Measurements from ENCODE around the gene SULT4A1.

Gene SULT4A1

DNA sequence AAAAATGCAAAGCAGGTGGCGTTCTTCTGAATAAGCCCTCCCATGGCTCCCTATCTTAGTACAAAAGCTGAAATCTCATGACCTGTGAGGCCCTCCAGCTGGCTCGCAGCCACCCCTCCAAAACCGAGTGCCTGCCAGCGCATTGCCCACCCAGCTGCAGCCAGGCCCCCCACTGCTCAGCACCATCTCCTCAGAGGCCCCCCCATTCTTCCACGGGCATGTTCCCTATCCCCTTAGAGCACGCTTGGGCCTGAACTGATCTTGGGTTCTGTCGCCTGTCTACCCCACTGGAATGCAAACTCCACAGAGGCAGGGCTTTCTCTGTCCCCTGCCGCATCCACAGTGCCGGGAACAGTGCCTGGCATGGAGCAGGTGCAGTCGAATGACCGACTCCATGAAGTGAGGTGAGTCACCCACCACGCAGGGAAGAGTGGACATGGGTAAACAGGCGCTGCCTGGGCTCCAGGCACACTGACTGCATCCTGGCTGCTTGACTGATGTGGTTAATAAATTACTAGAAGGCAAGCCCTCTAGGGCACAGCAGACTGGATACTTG lies 38.9 kb downstream of the SULT4A1 start:
- Histone ChIP-seq H3K27me3 (ENCODE audit: control insufficient read depth, insufficient read depth, low read length) (peaks cover 73% of the 10 kb centered on the region), H3K4me2 (ENCODE audit: low read length) (no peak overlapping the region), H3K4me3 (ENCODE audit: low read length) (no peak overlapping the region), H3K36me3 (ENCODE audit: insufficient read depth, low read length) (no peaks in the 10 kb centered on the region), H3K9me3 (replicated peaks; ENCODE audit: low read length) (no peaks in the 10 kb centered on the region), H3K9ac (ENCODE audit: low read depth, low read length) (no peak overlapping the region), H3K4me1 (ENCODE audit: control insufficient read depth, insufficient read depth, low read length) (peaks cover 12% of the 10 kb centered on the region)

DNA sequence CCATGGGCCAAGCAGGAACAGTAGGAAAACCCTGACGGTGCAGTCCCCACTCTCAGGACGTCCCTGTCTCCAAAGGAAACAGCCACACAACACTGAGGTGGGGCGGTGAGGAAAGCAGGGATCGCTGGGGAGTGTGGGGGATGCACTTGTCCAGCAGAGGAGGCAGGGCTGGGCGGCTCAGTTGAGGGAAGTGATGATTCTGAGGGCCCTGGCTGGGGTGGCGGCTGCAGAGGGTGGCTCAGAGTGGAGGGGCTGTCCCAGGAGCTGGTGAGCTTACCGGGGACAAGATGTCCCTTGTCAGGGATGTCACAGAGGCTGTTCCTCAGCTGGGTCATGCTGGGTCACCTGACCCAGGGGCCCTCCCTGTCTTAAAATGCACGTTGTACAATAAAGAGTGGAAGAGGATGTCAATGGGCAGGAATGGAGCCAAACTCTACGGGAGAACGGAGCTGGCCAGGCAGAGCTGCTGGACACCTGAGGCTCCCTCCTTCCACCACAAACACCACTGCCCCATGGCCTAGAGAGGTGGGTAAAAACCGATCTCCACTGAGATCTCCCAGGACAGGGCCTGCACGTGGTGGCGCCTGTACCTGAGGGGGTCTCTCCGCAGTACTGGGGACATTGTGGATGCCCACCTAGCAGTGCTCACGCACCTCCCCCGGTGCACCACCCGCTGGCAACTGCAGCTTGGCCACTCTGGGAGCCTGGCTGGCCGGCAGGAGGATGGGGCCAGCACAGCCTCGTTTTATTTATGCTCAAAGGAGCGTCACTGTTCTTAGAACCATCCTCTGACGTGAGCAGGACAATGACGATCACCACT lies 40.5 kb downstream of the SULT4A1 start:
- Histone ChIP-seq H3K4me2 (ENCODE audit: low read length) (no peak overlapping the region), H3K36me3 (ENCODE audit: insufficient read depth, low read length) (no peaks in the 10 kb centered on the region), H3K27me3 (ENCODE audit: control insufficient read depth, insufficient read depth, low read length) (peaks cover 67% of the 10 kb centered on the region), H3K4me3 (ENCODE audit: low read length) (no peak overlapping the region), H3K4me1 (ENCODE audit: control insufficient read depth, insufficient read depth, low read length) (peaks cover 8% of the 10 kb centered on the region), H3K9me3 (replicated peaks; ENCODE audit: low read length) (no peaks in the 10 kb centered on the region), H3K9ac (ENCODE audit: low read depth, low read length) (no peak overlapping the region)

DNA sequence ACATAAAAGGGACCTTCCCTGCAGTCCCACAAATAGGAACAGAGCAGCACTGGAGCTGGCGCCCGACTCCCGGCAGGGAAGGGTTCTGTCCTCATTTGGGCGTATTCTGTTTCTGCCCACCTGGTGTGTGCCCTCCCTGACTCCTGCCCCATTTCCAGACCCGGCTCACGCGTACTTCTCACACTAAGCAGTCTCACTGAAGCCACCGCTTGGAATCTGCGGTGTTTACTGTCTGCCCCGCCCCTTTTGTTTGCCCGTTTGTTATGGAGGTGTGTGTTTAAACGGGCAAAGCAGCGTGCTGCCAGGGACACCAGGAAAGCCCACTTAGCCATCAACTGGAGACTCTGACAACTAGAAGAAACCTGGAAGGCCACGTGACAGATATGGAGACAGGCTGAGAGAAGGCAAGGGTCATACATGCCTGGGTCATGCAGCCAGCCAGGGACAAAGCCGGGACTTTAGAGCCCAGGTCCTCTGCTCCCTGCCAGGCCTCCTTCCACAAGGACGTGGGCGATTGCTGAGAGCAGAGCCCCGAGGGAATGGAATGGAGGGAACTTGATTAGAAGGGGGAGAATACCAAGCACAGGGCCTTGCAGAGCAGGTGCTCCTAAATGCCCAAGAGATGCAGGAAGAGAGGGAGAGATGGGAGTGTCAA lies 41.5 kb downstream of the SULT4A1 start:
- H3K27me3 ChIP-seq (ENCODE audit: control insufficient read depth, insufficient read depth, low read length) = peaks cover 66% of the 10 kb centered on the region
- no peak overlapping the region for H3K4me3 ChIP-seq (ENCODE audit: low read length)
- no peak overlapping the region for H3K9ac ChIP-seq (ENCODE audit: low read depth, low read length)
- H3K36me3 ChIP-seq (ENCODE audit: insufficient read depth, low read length) = no peaks in the 10 kb centered on the region
- no peaks in the 10 kb centered on the region for H3K4me1 ChIP-seq (ENCODE audit: control insufficient read depth, insufficient read depth, low read length)
- H3K4me2 ChIP-seq (ENCODE audit: low read length) = no peak overlapping the region
- H3K9me3 ChIP-seq (replicated peaks; ENCODE audit: low read length) = no peaks in the 10 kb centered on the region

DNA sequence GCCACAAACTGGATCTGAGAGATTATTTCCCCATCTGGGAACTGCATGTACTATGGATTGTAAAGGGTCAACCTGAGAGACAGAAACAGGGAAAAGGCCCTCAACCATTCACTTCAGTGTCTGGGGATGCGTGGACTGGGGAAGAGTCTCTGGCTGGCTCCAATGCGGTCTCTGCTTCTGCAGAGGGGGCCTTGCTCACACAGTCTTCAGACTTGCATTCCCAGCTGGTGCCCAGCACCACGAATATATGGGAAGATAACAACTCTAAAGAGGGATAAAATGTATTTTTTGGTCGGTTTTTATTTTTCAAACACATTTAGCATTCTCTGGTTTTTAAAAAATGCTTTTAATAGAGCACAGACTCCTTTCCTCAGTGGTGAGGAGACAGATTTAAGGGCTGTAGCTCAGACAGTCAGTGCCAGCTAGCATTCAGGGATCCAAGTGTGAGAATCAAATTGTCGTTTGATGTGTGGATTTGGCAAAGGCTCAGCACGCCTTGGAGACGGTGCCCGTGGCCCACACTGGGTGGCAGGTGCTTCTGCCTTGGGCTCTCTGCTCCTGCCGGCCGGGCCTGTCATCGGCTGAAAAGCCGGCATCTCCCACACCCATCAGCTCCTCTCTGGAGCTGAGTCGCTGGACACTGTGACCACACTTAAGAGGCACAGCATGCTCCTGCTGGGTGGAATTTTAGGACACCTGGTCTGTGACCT lies 42.2 kb downstream of the SULT4A1 start:
- H3K4me3 ChIP-seq (ENCODE audit: low read length) = no peak overlapping the region
- H3K36me3 ChIP-seq (ENCODE audit: insufficient read depth, low read length) = no peaks in the 10 kb centered on the region
- no peaks in the 10 kb centered on the region for H3K9me3 ChIP-seq (replicated peaks; ENCODE audit: low read length)
- H3K9ac ChIP-seq (ENCODE audit: low read depth, low read length) = no peak overlapping the region
- H3K4me2 ChIP-seq (ENCODE audit: low read length) = no peak overlapping the region
- no peaks in the 10 kb centered on the region for H3K4me1 ChIP-seq (ENCODE audit: control insufficient read depth, insufficient read depth, low read length)
- H3K27me3 ChIP-seq (ENCODE audit: control insufficient read depth, insufficient read depth, low read length) = peaks cover 59% of the 10 kb centered on the region

DNA sequence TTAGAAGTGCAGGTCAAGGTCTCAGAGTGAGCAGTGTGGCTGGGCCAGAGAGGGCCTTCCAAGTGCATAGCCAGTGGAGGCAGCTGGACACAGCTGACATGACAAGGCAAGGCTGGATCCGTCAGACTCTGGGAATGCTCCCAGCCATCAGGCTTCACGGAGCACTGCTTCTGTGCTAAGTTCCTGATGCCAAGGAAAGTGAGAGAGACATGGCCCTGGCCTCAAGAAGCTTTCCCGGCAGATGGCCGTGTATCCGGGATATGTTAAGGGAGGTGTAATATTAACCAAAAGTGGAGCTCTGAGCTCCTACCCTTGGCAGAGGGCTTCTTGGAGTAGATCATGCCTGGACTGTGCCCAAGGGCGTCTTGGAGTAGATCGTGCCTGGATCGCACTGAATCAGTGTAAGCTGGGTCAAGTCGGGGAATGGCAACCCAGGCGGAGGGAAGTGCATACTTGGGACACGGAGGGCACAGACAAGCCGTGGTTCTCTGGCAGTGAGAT lies 42.8 kb downstream of the SULT4A1 start:
- Histone ChIP-seq H3K27me3 (ENCODE audit: control insufficient read depth, insufficient read depth, low read length) (peaks cover 53% of the 10 kb centered on the region), H3K4me2 (ENCODE audit: low read length) (no peak overlapping the region), H3K4me3 (ENCODE audit: low read length) (no peak overlapping the region), H3K9ac (ENCODE audit: low read depth, low read length) (no peak overlapping the region), H3K4me1 (ENCODE audit: control insufficient read depth, insufficient read depth, low read length) (no peaks in the 10 kb centered on the region), H3K36me3 (ENCODE audit: insufficient read depth, low read length) (no peaks in the 10 kb centered on the region), H3K9me3 (replicated peaks; ENCODE audit: low read length) (no peaks in the 10 kb centered on the region)

DNA sequence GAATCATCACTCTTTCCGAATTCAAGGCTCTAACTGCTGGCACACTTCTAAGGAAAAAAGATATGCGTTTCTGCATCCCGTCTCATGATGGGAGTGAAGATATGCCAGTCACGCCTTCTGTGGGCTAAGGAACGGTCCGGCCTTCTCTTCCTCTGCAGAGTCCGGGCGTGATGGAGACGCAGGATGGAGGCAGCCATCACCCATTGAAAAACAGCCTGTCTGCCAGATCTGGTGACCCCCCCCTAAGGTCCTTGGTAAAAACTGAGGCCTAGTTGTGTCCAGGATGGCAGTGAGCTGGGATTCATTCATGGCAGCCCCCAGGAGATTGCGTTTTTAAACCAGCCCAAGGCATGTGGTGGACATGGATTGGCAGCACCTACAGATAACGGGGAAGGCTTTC lies 43.3 kb downstream of the SULT4A1 start:
- no peaks in the 10 kb centered on the region for H3K36me3 ChIP-seq (ENCODE audit: insufficient read depth, low read length)
- H3K9me3 ChIP-seq (replicated peaks; ENCODE audit: low read length) = no peaks in the 10 kb centered on the region
- peaks cover 49% of the 10 kb centered on the region for H3K27me3 ChIP-seq (ENCODE audit: control insufficient read depth, insufficient read depth, low read length)

DNA sequence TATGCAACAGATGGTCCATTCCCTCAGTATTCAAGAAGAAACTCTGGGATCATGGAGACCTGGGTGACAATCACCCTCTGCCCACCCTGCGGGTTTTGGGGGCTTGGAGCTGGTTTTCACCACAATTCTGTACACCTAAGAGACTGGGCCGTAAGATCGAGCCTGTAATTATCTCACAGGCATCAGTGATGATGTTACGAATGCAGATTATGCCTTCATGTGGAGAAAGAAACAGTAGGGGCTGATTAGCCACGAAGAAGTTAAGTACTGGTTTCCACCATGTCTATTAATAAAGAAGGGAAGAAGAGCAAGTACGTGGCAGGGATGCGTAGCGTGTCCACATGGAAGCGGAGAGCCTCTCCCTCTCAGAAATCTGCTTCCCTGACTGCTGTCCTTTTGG lies 44.9 kb downstream of the SULT4A1 start:
- no peak overlapping the region for H3K9ac ChIP-seq (ENCODE audit: low read depth, low read length)
- peaks cover 39% of the 10 kb centered on the region for H3K27me3 ChIP-seq (ENCODE audit: control insufficient read depth, insufficient read depth, low read length)
- H3K4me2 ChIP-seq (ENCODE audit: low read length) = no peak overlapping the region
- peaks cover 11% of the 10 kb centered on the region for H3K4me1 ChIP-seq (ENCODE audit: control insufficient read depth, insufficient read depth, low read length)
- H3K4me3 ChIP-seq (ENCODE audit: low read length) = no peak overlapping the region
- H3K36me3 ChIP-seq (ENCODE audit: insufficient read depth, low read length) = no peaks in the 10 kb centered on the region
- no peaks in the 10 kb centered on the region for H3K9me3 ChIP-seq (replicated peaks; ENCODE audit: low read length)

More for the DNA sequence above, 43.3 kb downstream of the SULT4A1 start:
- Histone ChIP-seq H3K9ac (ENCODE audit: low read depth, low read length) (no peak overlapping the region), H3K4me3 (ENCODE audit: low read length) (no peak overlapping the region), H3K4me2 (ENCODE audit: low read length) (no peak overlapping the region), H3K4me1 (ENCODE audit: control insufficient read depth, insufficient read depth, low read length) (no peaks in the 10 kb centered on the region)

DNA sequence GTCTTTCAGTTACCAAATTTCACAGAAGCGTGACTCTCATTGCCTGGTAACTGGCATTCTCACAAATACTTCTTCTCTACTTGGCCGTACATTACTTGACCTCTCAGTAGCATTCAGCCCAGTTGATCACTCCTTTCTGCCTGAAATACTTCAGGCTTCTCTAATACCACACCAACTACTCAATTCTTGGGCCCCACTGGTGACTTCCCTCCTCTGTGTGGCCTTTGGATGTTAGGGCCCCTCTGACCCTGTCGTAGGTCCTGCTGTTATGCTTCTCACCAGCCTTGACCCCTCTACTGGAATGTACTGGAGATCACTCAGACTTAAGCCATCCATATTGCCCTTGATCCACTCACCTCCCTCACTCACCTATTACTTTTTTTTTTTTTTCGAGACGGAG lies 48.0 kb downstream of the SULT4A1 start:
- Histone ChIP-seq H3K9me3 (replicated peaks; ENCODE audit: low read length) (no peaks in the 10 kb centered on the region), H3K4me2 (ENCODE audit: low read length) (no peak overlapping the region), H3K4me1 (ENCODE audit: control insufficient read depth, insufficient read depth, low read length) (peaks cover 17% of the 10 kb centered on the region), H3K27me3 (ENCODE audit: control insufficient read depth, insufficient read depth, low read length) (peaks cover 8% of the 10 kb centered on the region), H3K9ac (ENCODE audit: low read depth, low read length) (no peak overlapping the region), H3K36me3 (ENCODE audit: insufficient read depth, low read length) (no peaks in the 10 kb centered on the region), H3K4me3 (ENCODE audit: low read length) (no peak overlapping the region)

DNA sequence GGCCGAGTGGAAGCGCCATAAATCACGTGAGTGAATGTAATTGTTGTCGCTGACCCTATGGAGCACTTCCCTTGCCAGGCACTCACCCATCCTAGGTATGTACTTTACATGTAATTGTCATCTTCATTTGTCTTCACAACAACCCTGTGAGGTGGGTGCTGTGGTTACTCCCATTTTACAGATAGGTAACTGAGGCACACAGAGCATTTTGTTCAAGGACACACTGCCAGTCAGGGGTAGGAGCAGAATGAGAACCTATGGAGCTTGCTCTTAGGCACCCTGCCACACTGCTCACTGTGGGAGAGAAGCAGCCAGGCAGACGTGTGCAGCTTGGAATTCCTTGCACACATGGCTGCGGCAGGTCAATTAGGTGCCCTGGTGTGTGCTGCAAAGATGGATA lies 49.4 kb downstream of the SULT4A1 start:
- peak overlapping the region; percentile 92 for H3K9ac ChIP-seq (ENCODE audit: low read depth, low read length)
- H3K4me3 ChIP-seq (ENCODE audit: low read length) = peak overlapping the region; percentile 91
- peaks cover 17% of the 10 kb centered on the region for H3K4me1 ChIP-seq (ENCODE audit: control insufficient read depth, insufficient read depth, low read length)
- peak overlapping the region; percentile 98 for H3K4me2 ChIP-seq (ENCODE audit: low read length)
- H3K27me3 ChIP-seq (ENCODE audit: control insufficient read depth, insufficient read depth, low read length) = no peaks in the 10 kb centered on the region
- no peaks in the 10 kb centered on the region for H3K9me3 ChIP-seq (replicated peaks; ENCODE audit: low read length)
- H3K36me3 ChIP-seq (ENCODE audit: insufficient read depth, low read length) = no peaks in the 10 kb centered on the region

DNA sequence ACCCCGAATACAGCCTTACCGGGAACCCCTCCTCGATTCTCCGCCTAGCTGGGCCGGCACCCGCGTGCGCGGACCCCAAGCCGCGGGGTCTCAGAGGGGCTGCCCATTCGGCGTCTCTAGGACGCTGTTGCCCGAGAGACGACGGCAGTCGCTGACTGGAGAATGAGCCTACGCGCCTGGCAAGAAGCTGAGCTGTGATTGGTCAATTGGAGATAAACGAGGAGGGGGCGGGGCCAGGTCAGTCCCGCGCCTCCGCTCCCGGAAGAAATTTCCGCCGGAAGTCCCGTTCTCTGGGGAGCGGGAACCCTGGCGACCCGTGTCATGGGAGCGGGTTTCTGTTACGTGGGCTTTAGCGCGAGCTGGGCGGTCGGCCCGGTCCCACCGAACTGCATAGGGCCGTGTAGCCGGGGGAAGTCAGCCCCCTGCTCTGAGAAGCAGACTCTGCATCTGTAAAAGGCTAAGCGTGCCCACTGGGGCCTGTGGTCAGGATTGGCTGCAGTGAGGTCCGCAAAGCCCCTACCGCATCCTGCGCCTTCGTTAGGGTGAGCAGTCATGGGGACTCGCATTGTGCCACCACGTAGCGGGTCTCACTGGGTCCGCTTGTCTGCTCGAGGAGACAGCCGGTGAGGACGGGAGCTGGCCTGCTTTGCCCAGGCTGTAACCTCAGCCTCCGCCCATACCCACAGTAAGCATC lies 50.0 kb downstream of the SULT4A1 start, which contains the start of gene EFCAB6:
Gene EFCAB6 (minus strand): TSS at position 157 of the 694 bp plus-strand sequence. CDS start 29,987 bp downstream, outside the sequence.
- H3K36me3 ChIP-seq (ENCODE audit: insufficient read depth, low read length) = no peaks in the 10 kb centered on the region
- H3K27me3 ChIP-seq (ENCODE audit: control insufficient read depth, insufficient read depth, low read length) = no peaks in the 10 kb centered on the region
- peak within 1 kb of the TSS; percentile 92 for H3K9ac ChIP-seq (ENCODE audit: low read depth, low read length)
- H3K4me3 ChIP-seq (ENCODE audit: low read length) = peak within 1 kb of the TSS; percentile 91
- peaks cover 17% of the 10 kb centered on the region for H3K4me1 ChIP-seq (ENCODE audit: control insufficient read depth, insufficient read depth, low read length)
- no peaks in the 10 kb centered on the region for H3K9me3 ChIP-seq (replicated peaks; ENCODE audit: low read length)
- H3K4me2 ChIP-seq (ENCODE audit: low read length) = peak within 1 kb of the TSS; percentile 98

DNA sequence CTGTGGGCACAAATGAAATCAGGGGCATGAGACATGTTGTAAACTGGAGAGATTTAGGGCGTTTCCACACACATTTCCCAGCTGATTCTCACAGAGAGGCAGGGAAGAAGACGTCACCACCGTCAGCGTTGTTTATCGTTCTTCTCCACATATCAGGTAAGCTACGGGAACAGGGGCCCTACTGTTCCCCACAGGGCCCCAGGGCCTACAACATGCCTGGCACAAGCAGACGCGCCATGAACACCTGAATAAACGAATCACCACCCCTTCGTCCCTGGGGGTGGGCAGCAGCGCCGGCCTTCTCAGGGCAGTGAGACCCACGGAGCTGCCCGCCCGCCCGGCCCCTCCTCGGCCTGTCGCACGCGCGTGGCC lies 50.5 kb downstream of the SULT4A1 start:
- H3K36me3 ChIP-seq (ENCODE audit: insufficient read depth, low read length) = no peaks in the 10 kb centered on the region
- H3K4me3 ChIP-seq (ENCODE audit: low read length) = peak overlapping the region; percentile 91
- H3K4me2 ChIP-seq (ENCODE audit: low read length) = peak overlapping the region; percentile 98
- peak overlapping the region; percentile 92 for H3K9ac ChIP-seq (ENCODE audit: low read depth, low read length)
- no peaks in the 10 kb centered on the region for H3K9me3 ChIP-seq (replicated peaks; ENCODE audit: low read length)
- peaks cover 17% of the 10 kb centered on the region for H3K4me1 ChIP-seq (ENCODE audit: control insufficient read depth, insufficient read depth, low read length)
- H3K27me3 ChIP-seq (ENCODE audit: control insufficient read depth, insufficient read depth, low read length) = no peaks in the 10 kb centered on the region
